OCI-LY3 (cell line): ENCODE measurements around the gene BNC2.

Source experiments
- H2AFZ ChIP-seq: fragments of 200-600, 300-600 bp; shearing (Covaris generic); 2 replicates; pipeline ENCODE4 v1.6.0; 2014; ENCODE audit warnings: antibody characterized with exemption, low read depth, low read length
- H3K27ac ChIP-seq: fragments of 200-600, 300-600 bp; sonication (generic); 2 replicates; pipeline ENCODE4 v1.5.1; 2014; ENCODE audit warnings: mild to moderate bottlenecking, low read length, moderate library complexity, mixed read lengths
- H3K27me3 ChIP-seq: fragments of 200-600, 300-600 bp; sonication (generic); 2 replicates; pipeline ENCODE4 v1.6.1; 2014; ENCODE audit warnings: low read depth, low read length, mixed read lengths
- H3K36me3 ChIP-seq: fragments of 200-600, 300-600 bp; sonication (generic); replicated peaks from 2 replicates; pipeline ENCODE3; 2014; ENCODE audit warnings: low read depth, low read length, mixed read lengths
- H3K4me1 ChIP-seq: fragments of 300-600, 200-600 bp; sonication (generic); 2 replicates; pipeline ENCODE4 v1.6.1; 2014; ENCODE audit warnings: low read length, mixed read lengths
- H3K4me2 ChIP-seq: fragments of 200-600, 300-600 bp; sonication (generic); 2 replicates; pipeline ENCODE4 v1.6.1; 2014; ENCODE audit warnings: low read length, mixed read lengths
- H3K4me3 ChIP-seq: fragments of 300-600, 200-600 bp; sonication (generic); 2 replicates; pipeline ENCODE4 v1.5.1; 2014; ENCODE audit warnings: antibody characterized with exemption, mild to moderate bottlenecking, low read length, moderate library complexity
- H3K79me2 ChIP-seq: fragments of 300-600, 200-600 bp; shearing (Covaris generic); 2 replicates; pipeline ENCODE4 v1.6.1; 2014; ENCODE audit warnings: mild to moderate bottlenecking, low read length, mixed read lengths
- H3K9ac ChIP-seq: fragments of 300-600, 200-600 bp; shearing (Covaris generic); 2 replicates; pipeline ENCODE4 v1.6.0; 2014; ENCODE audit warnings: mild to moderate bottlenecking, low read length, moderate library complexity
- H3K9me3 ChIP-seq: fragments of 200-600, 300-600 bp; shearing (Covaris generic); 2 replicates; pipeline ENCODE4 v1.6.1; 2014; ENCODE audit warnings: low read length, mixed read lengths; ENCODE audit not compliant: insufficient read depth
- H4K20me1 ChIP-seq: fragments of 200-600, 300-600 bp; sonication (generic); 2 replicates; pipeline ENCODE4 v1.6.1; 2016; ENCODE audit warnings: low read length, mixed read lengths; ENCODE audit not compliant: insufficient read depth
- CTCF ChIP-seq: fragments of 200-600, 300-600 bp; sonication (generic); IDR thresholded peaks from 2 replicates; pipeline ENCODE4 v1.5.1; 2014; ENCODE audit warnings: antibody characterized with exemption, low read length, low read depth
- EZH2phosphoT487 ChIP-seq: fragments of 200-600 bp; shearing (Covaris generic); IDR thresholded peaks from 2 replicates; pipeline ENCODE4 v1.6.1; 2018; ENCODE audit warnings: antibody characterized with exemption, mixed run types, low read depth

The BNC2 gene

GRCh38 chr9:16515207-16515606 lies 355.3 kb downstream of the BNC2 start:
- Histone ChIP-seq H3K9me3 (no peaks in the 10 kb centered on the region), H3K4me1 (no peaks in the 10 kb centered on the region), H3K4me2 (no peak overlapping the region), H2AFZ (no peak overlapping the region), H3K27ac (no peak overlapping the region), H3K36me3 (no peaks in the 10 kb centered on the region), H4K20me1 (no peaks in the 10 kb centered on the region), H3K4me3 (no peak overlapping the region), H3K9ac (no peak overlapping the region), H3K79me2 (no peaks in the 10 kb centered on the region), H3K27me3 (no peaks in the 10 kb centered on the region)
- TF ChIP-seq EZH2phosphoT487 (no peak), CTCF (no peak)

DNA sequence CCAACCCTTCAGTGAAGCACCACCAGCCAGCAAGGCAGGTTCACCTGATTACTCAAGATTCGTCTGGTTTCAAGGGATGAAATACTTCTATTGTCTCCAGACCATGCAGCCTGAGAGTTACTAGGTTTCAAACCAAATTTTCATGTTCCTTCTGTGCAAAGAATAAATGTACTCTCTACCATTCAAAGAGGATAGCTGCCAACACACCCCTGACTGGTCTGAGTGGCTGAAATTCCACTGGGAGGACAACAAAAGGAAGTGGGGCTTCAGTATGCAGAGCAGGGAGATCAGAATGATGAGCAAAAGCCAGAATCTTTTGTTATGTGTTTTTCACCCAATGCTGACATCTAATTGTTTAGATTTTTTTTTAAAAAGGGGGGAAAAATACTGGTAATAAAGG lies 356.3 kb downstream of the BNC2 start:
- no peaks in the 10 kb centered on the region for H4K20me1 ChIP-seq
- no peaks in the 10 kb centered on the region for H3K9me3 ChIP-seq
- H3K9ac ChIP-seq = no peak overlapping the region
- H3K4me1 ChIP-seq = no peaks in the 10 kb centered on the region
- H3K4me3 ChIP-seq = no peak overlapping the region
- H3K79me2 ChIP-seq = no peaks in the 10 kb centered on the region
- H2AFZ ChIP-seq = no peak overlapping the region
- H3K27ac ChIP-seq = no peak overlapping the region
- no peaks in the 10 kb centered on the region for H3K27me3 ChIP-seq
- no peak overlapping the region for H3K4me2 ChIP-seq
- no peaks in the 10 kb centered on the region for H3K36me3 ChIP-seq
- TF ChIP-seq EZH2phosphoT487 (no peak), CTCF (no peak)

- no peak overlapping the region for H3K4me2 ChIP-seq
- no peak overlapping the region for H2AFZ ChIP-seq
- no peak for TF ChIP-seq EZH2phosphoT487
- TF ChIP-seq CTCF = no peak
- H3K27me3 ChIP-seq = no peaks in the 10 kb centered on the region
- H3K36me3 ChIP-seq = no peaks in the 10 kb centered on the region
- no peaks in the 10 kb centered on the region for H3K9me3 ChIP-seq
- H3K79me2 ChIP-seq = no peaks in the 10 kb centered on the region
- H3K4me1 ChIP-seq = no peaks in the 10 kb centered on the region
- no peak overlapping the region for H3K9ac ChIP-seq
- no peak overlapping the region for H3K4me3 ChIP-seq
- no peaks in the 10 kb centered on the region for H4K20me1 ChIP-seq
- no peak overlapping the region for H3K27ac ChIP-seq
Measured at GRCh38 chr9:16512281-16512680, 358.2 kb downstream of the BNC2 start.

- Histone ChIP-seq H3K4me1 (no peaks in the 10 kb centered on the region), H3K27me3 (no peaks in the 10 kb centered on the region), H3K9ac (no peak overlapping the region), H3K4me3 (no peak overlapping the region), H3K9me3 (no peaks in the 10 kb centered on the region), H3K4me2 (no peak overlapping the region), H2AFZ (no peak overlapping the region), H4K20me1 (no peaks in the 10 kb centered on the region), H3K27ac (no peak overlapping the region), H3K36me3 (no peaks in the 10 kb centered on the region), H3K79me2 (no peaks in the 10 kb centered on the region)
- no peak for TF ChIP-seq EZH2phosphoT487
- no peak for TF ChIP-seq CTCF
Measured at GRCh38 chr9:16510482-16510881, 360.0 kb downstream of the BNC2 start.
